GM12878 (cell line): Measurements from ENCODE around the gene ST7. TPM values are rescaled to one million over a fixed set of nuclear protein-coding genes. Genes with fewer than 3 reads are reported as not detected.

Experiments used
- ATAC-seq: fragments of 200-7000 bp; cut with Tn5 transposase; 3 replicates; pipeline ENCODE4 v1.9.1; 2020; ENCODE audit warnings: mild to moderate bottlenecking, moderate library complexity
- BruUV-seq: library from RNA; stranded (reverse); fragments of 400-500 nt; replicated peaks from 2 replicates; lab custom pipeline; 2021; lab: Mats Ljungman, UMichigan
- CTCF ChIA-PET: fragments of 300-600 bp; sonication (Branson Sonifier 250); formaldehyde crosslinking; extraction: SDS; loops from one replicate; lab custom pipeline; 2021; ENCODE audit warnings: inconsistent platforms; lab: Yijun Ruan, JAX
- POLR2A ChIA-PET: fragments of 350-600 bp; formaldehyde crosslinking; extraction: SDS; loops from one replicate; lab custom pipeline; 2021; ENCODE audit warnings: inconsistent platforms; lab: Charles Lee
- RAD21 ChIA-PET: fragments of 300-600 bp; sonication (Branson Sonifier 250); formaldehyde crosslinking; loops from one replicate; lab custom pipeline; 2023; ENCODE audit warnings: antibody characterized with exemption; ENCODE audit not compliant: unreplicated experiment; lab: Charles Lee
- SMC1A ChIA-PET: fragments of 300-600 bp; sonication (Branson Sonifier 250); formaldehyde crosslinking; loops from one replicate; lab custom pipeline; 2023; ENCODE audit not compliant: unreplicated experiment, uncharacterized antibody; lab: Charles Lee
- DNase-seq: peaks from one replicate; pipeline ENCODE4 v3.0.0-alpha.2; 2011; ENCODE audit warnings: low read depth, low spot score
- FAIRE-seq: peaks from 3 replicates; lab custom pipeline; 2011; peaks lifted over from hg19 to GRCh38; lab: Jason Lieb, UNC
- H2AFZ ChIP-seq: 2 replicates; pipeline ENCODE4 v1.6.0; 2011; ENCODE audit warnings: low read depth, low read length, control low read depth; ENCODE audit not compliant: control insufficient read depth
- H3K27ac ChIP-seq: 2 replicates; pipeline ENCODE4 v1.5.1; 2011; ENCODE audit warnings: control low read depth; ENCODE audit not compliant: control insufficient read depth, insufficient read depth
- H3K27me3 ChIP-seq, 2 experiments: replicated peaks in 1 of 2; 2 replicates each; pipeline versions ENCODE4 v1.6.0 to v1.6.1; 2011; ENCODE audit warnings: low read length in 1 of 2; ENCODE audit not compliant: control insufficient read depth in 2 of 2, insufficient read depth in 2 of 2
- H3K36me3 ChIP-seq, 2 experiments: 2 replicates each; pipeline ENCODE4 v1.5.1; 2011; ENCODE audit warnings: low read length in 1 of 2; ENCODE audit not compliant: control insufficient read depth in 2 of 2, insufficient read depth in 2 of 2
- H3K4me1 ChIP-seq: 2 replicates; pipeline ENCODE4 v1.6.1; 2011; ENCODE audit warnings: mild to moderate bottlenecking, low read length, moderate library complexity, mixed read lengths; ENCODE audit not compliant: control insufficient read depth, insufficient read depth
- H3K4me2 ChIP-seq: 2 replicates; pipeline ENCODE4 v1.6.0; 2011; ENCODE audit warnings: control low read depth; ENCODE audit not compliant: control insufficient read depth, insufficient read depth
- H3K4me3 ChIP-seq: fragments of 200-600 bp; sonication (generic); 2 replicates; pipeline ENCODE4 v1.5.1; 2016
- H3K79me2 ChIP-seq: 2 replicates; pipeline ENCODE4 v1.6.0; 2011; ENCODE audit warnings: low read length; ENCODE audit not compliant: control insufficient read depth, insufficient read depth
- H3K9ac ChIP-seq: 2 replicates; pipeline ENCODE4 v1.8.0; 2011; ENCODE audit warnings: low read length, control low read depth, mixed read lengths; ENCODE audit not compliant: control insufficient read depth, insufficient read depth
- H3K9me3 ChIP-seq: replicated peaks from 3 replicates; pipeline ENCODE4 v1.5.1; 2011; ENCODE audit warnings: mild to moderate bottlenecking, low read length; ENCODE audit not compliant: control insufficient read depth, insufficient read depth
- H4K20me1 ChIP-seq: 2 replicates; pipeline ENCODE4 v1.6.0; 2011; ENCODE audit not compliant: control insufficient read depth, insufficient read depth
- CBFB ChIP-seq: IDR thresholded peaks from 2 replicates; pipeline ENCODE4 v1.6.1; 2016; ENCODE audit warnings: antibody characterized with exemption, low read depth
- IKZF1 ChIP-seq: fragments of 450-650 bp; conservative IDR thresholded peaks from 2 replicates; pipeline ENCODE4 v1.6.1; 2017; ENCODE audit warnings: antibody characterized with exemption, mild to moderate bottlenecking
- IRF4 ChIP-seq: IDR thresholded peaks from 2 replicates; pipeline ENCODE4 v1.6.1; 2011; ENCODE audit warnings: low read depth, low read length
- MAX ChIP-seq: IDR thresholded peaks from 2 replicates; pipeline ENCODE4 v1.6.1; 2012; ENCODE audit warnings: low read depth, low read length, improper control_type of control experiment
- MTA3 ChIP-seq: IDR thresholded peaks from 2 replicates; pipeline ENCODE4 v1.6.1; 2012; ENCODE audit warnings: low read length, inconsistent platforms, borderline replicate concordance
- MYB ChIP-seq: fragments of 150-350 bp; IDR thresholded peaks from 2 replicates; pipeline ENCODE4 v1.6.1; 2014; ENCODE audit warnings: mild to moderate bottlenecking, low read depth, low read length, borderline replicate concordance
- RUNX3 ChIP-seq: IDR thresholded peaks from 2 replicates; pipeline ENCODE4 v1.6.1; 2012; ENCODE audit warnings: low read length, inconsistent platforms
- SPI1 ChIP-seq: IDR thresholded peaks from 2 replicates; pipeline ENCODE4 v1.6.1; 2011; ENCODE audit warnings: low read depth, mild to moderate bottlenecking, low read length, moderate library complexity, borderline replicate concordance; ENCODE audit not compliant: insufficient read depth
- SUPT20H ChIP-seq: IDR thresholded peaks from 2 replicates; pipeline ENCODE4 v1.6.1; 2011; ENCODE audit warnings: low read depth, mild to moderate bottlenecking, low read length, moderate library complexity, borderline replicate concordance; ENCODE audit not compliant: control insufficient read depth
- TCF3 ChIP-seq: IDR thresholded peaks from 2 replicates; pipeline ENCODE4 v1.6.1; 2012; ENCODE audit warnings: low read depth, mild to moderate bottlenecking, low read length, borderline replicate concordance; ENCODE audit not compliant: insufficient read depth
- WGBS: methylation state at CpG from one replicate; pipeline ENCODE4 v1.1.6; 2016; ENCODE audit warnings: low lambda C conversion rate; ENCODE audit not compliant: insufficient replicate concordance, insufficient coverage; ENCODE audit errors: missing lambda C conversion rate; 5-methylcytosine and 5-hydroxymethylcytosine counted together
- in situ Hi-C: fragments of 300-500 bp; cut with MboI; formaldehyde crosslinking; loops from 9 replicates; pipeline ENCODE4 v1.14.3; 2018; ENCODE audit warnings: mixed read lengths
- intact Hi-C: fragments of 100-400 bp; cut with micrococcal nuclease; formaldehyde crosslinking; loops from one replicate; pipeline ENCODE4 v1.14.2; 2022; ENCODE audit not compliant: unreplicated experiment
- polyA plus RNA-seq, 11 experiments: library from polyadenylated mRNA; depleted of rRNA in 4 of 11; unstranded in 6 of 11; stranded (reverse) in 5 of 11; fragments of >200 nt; fragmentation: Nextera tagmentation in 4 of 11; fragmentation: Illumina TruSeq in 1 of 11; extraction: Ambion mirVana in 4 of 11; extraction: Trizol in 1 of 11; gene quantifications; 1 replicate in 1 of 11; 2 replicates in 10 of 11; pipeline versions ENCODE4 v1.2.1 to v1.2.3, GENCODE V29; 2011 to 2016; ENCODE audit warnings: inconsistent platforms in 2 of 11, missing spikeins in 2 of 11, low read depth in 1 of 11
- total RNA-seq, 4 experiments: library from RNA; depleted of rRNA in 3 of 4; stranded (reverse); fragments of >200 nt in 3 of 4; fragmentation: Illumina TruSeq in 1 of 4; extraction: Trizol in 1 of 4; gene quantifications; 2 replicates each; pipeline versions ENCODE4 v1.2.1 to v1.2.3, GENCODE V29; 2013 to 2021

The ST7 gene
- total and polyA plus RNA-seq, 10 of the 15 experiments (the other 5 are each of a cell fraction or from before 2014, with no cell fraction given) = 27.7 to 76.4 (median 53.6) TPM

DNA sequence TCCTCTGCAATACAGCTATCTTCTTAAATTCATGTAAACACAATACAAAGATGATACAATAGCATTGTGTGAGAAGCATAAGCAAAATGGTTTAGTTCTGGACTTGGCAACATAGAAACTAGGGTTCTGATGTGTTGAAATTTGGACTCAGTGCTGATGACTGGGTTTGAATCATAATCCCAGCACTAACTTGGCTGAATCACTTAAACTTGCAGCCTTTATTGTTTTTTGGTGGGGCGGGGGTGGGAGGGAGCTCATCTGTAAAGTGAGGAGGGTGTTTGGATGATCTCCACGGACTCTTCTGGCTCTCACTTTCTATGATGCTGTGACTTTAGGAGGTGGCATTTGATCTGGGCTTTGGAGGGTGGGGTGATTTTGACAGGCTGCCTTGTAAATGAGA lies 211.3 kb downstream of the ST7 start (continued):
- TF ChIP-seq MTA3 = no peak
- no peak for TF ChIP-seq TCF3
- TF ChIP-seq RUNX3 = no peak
- TF ChIP-seq MYB = no peak

- Histone ChIP-seq H3K4me3 (no peak overlapping the region), H3K4me2 (no peak overlapping the region), H4K20me1 (no peaks in the 10 kb centered on the region), H3K27me3 (no peaks in the 10 kb centered on the region), H3K36me3 (peaks cover 0 to 5% of the 10 kb centered on the region in 2 experiments; a peak in 2 of 4 replicates), H3K27ac (no peak overlapping the region), H3K9me3 (no peaks in the 10 kb centered on the region), H3K79me2 (no peaks in the 10 kb centered on the region), H3K4me1 (no peaks in the 10 kb centered on the region), H3K9ac (no peak overlapping the region), H2AFZ (no peak overlapping the region)
- TF ChIP-seq MAX (no peak), IRF4 (0 out of 2 replicates have a peak, but pooled peaks have one; percentile 40), CBFB (no peak), SUPT20H (no peak), IKZF1 (0 out of 2 replicates have a peak, but pooled peaks have one; percentile 24), SPI1 (peak; percentile 82; the same call in 1 of the 2 replicates)
- 49% methylated on average over 4 of the region's 4 CpGs for WGBS
- in situ Hi-C loops (no loop called here), intact Hi-C loops (no loop called here)
- ChIA-PET CTCF (interaction anchor here (1.0 to 1.1 kb wide), 2 partner anchors 24 to 39 kb away, joined by 3 to 4 read pairs; no protein-coding TSS in a partner anchor), SMC1A (interaction anchor here (0.9 kb wide), 1 partner anchor 219 kb away, joined by 3 read pairs; no protein-coding TSS in a partner anchor), POLR2A (no interaction called here), RAD21 (no interaction called here)
- FAIRE-seq = no peak
- ATAC-seq = peak; percentile 81
- no peak for DNase-seq
- BruUV-seq = no TSS peak
These were observed 212.4 kb downstream of the ST7 start for GRCh38 chr7:117165656-117166055.
